Neuronal stem cell (in vitro differentiated cells): Measurements from ENCODE around the gene ARMC5.

ENCODE experiments used
- DNase-seq: peaks from one replicate; pipeline ENCODE4 v3.0.0-alpha.2; 2013; ENCODE audit warnings: low spot score
- H2AFZ ChIP-seq: one replicate; pipeline ENCODE4 v1.6.1; 2013; ENCODE audit warnings: mild to moderate bottlenecking, low read length, inconsistent platforms
- H2AK5ac ChIP-seq: 2 replicates; pipeline ENCODE4 v1.6.1; 2013; ENCODE audit warnings: low read depth, mild to moderate bottlenecking, inconsistent platforms, low read length, moderate library complexity, mixed read lengths
- H2BK120ac ChIP-seq: 2 replicates; pipeline ENCODE4 v1.6.1; 2013; ENCODE audit warnings: low read depth, mild to moderate bottlenecking, inconsistent platforms, low read length, moderate library complexity, mixed read lengths
- H2BK12ac ChIP-seq: one replicate; pipeline ENCODE4 v1.6.1; 2013; ENCODE audit warnings: low read length, inconsistent platforms
- H2BK15ac ChIP-seq: 2 replicates; pipeline ENCODE4 v1.6.1; 2013; ENCODE audit warnings: mild to moderate bottlenecking, low read length, inconsistent platforms, mixed read lengths
- H2BK5ac ChIP-seq: one replicate; pipeline ENCODE4 v1.6.1; 2013; ENCODE audit warnings: inconsistent platforms, mild to moderate bottlenecking, low read length, moderate library complexity
- H3K14ac ChIP-seq: one replicate; pipeline ENCODE4 v1.6.1; 2013; ENCODE audit warnings: low read length, inconsistent platforms
- H3K18ac ChIP-seq: 2 replicates; pipeline ENCODE4 v1.6.1; 2013; ENCODE audit warnings: low read length, inconsistent platforms
- H3K23ac ChIP-seq: 2 replicates; pipeline ENCODE4 v1.6.1; 2013; ENCODE audit warnings: low read depth, mild to moderate bottlenecking, mixed read lengths, low read length, inconsistent platforms; ENCODE audit not compliant: poor library complexity
- H3K27ac ChIP-seq: replicated peaks from 3 replicates; pipeline ENCODE4 v1.5.1; 2013; ENCODE audit warnings: low read length, inconsistent platforms
- H3K27me3 ChIP-seq, 3 experiments: 2 replicates each; pipeline ENCODE4 v1.6.1; 2013; ENCODE audit warnings: low read length in 3 of 3, mild to moderate bottlenecking in 2 of 3, inconsistent platforms in 1 of 3, low read depth in 1 of 3, mixed read lengths in 1 of 3, moderate library complexity in 1 of 3; ENCODE audit not compliant: control insufficient read depth in 3 of 3, insufficient read depth in 3 of 3
- H3K36me3 ChIP-seq, 2 donors: replicated peaks in 1 of 2; 2 replicates each; pipeline ENCODE4 v1.6.1; 2013; ENCODE audit warnings: low read length in 2 of 2; ENCODE audit not compliant: control insufficient read depth in 2 of 2, insufficient read depth in 2 of 2
- H3K4ac ChIP-seq: 2 replicates; pipeline ENCODE4 v1.6.1; 2013; ENCODE audit warnings: inconsistent platforms, mild to moderate bottlenecking, low read length, moderate library complexity
- H3K4me1 ChIP-seq, 2 donors: 1 replicate in 1 of 2; 2 replicates in 1 of 2; pipeline ENCODE4 v1.6.1; 2013; ENCODE audit warnings: low read length in 2 of 2, low read depth in 1 of 2; ENCODE audit not compliant: control insufficient read depth in 2 of 2, insufficient read depth in 1 of 2
- H3K4me2 ChIP-seq: one replicate; pipeline ENCODE4 v1.6.1; 2013; ENCODE audit warnings: mild to moderate bottlenecking, low read length, inconsistent platforms; ENCODE audit not compliant: insufficient read depth, poor library complexity, severe bottlenecking
- H3K4me3 ChIP-seq, 2 donors: 2 replicates each; pipeline ENCODE4 v1.5.1; 2013; ENCODE audit warnings: low read length in 2 of 2, mild to moderate bottlenecking in 2 of 2, inconsistent platforms in 1 of 2, moderate library complexity in 1 of 2
- H3K79me1 ChIP-seq: one replicate; pipeline ENCODE4 v1.6.1; 2013; ENCODE audit warnings: low read depth, mild to moderate bottlenecking, inconsistent platforms, low read length, moderate library complexity
- H3K9ac ChIP-seq: one replicate; pipeline ENCODE4 v1.6.1; 2013; ENCODE audit warnings: mild to moderate bottlenecking, low read depth, low read length, inconsistent platforms; ENCODE audit not compliant: poor library complexity
- H3K9me3 ChIP-seq, 2 donors: replicated peaks in 1 of 2; 2 replicates each; pipeline versions ENCODE3 to v1.6.1; 2013; ENCODE audit warnings: low read length in 2 of 2, mild to moderate bottlenecking in 2 of 2, inconsistent platforms in 1 of 2, low read depth in 1 of 2, mixed read lengths in 1 of 2, moderate library complexity in 1 of 2; ENCODE audit not compliant: control insufficient read depth in 2 of 2, insufficient read depth in 1 of 2
- H4K8ac ChIP-seq: one replicate; pipeline ENCODE4 v1.6.1; 2013; ENCODE audit warnings: low read depth, mild to moderate bottlenecking, inconsistent platforms, low read length, moderate library complexity
- H4K91ac ChIP-seq: one replicate; pipeline ENCODE4 v1.6.1; 2013; ENCODE audit warnings: low read length, low read depth, mild to moderate bottlenecking, inconsistent platforms; ENCODE audit not compliant: poor library complexity
- WGBS, 2 donors: extraction: QIAGEN DNeasy Blood & Tissue Kit; methylation state at CpG; one replicate each; pipeline ENCODE4 v1.1.7; 2013; ENCODE audit warnings: missing lambda C conversion rate in 2 of 2, mixed read lengths in 1 of 2; ENCODE audit not compliant: insufficient read length in 2 of 2, insufficient replicate concordance in 1 of 2; ENCODE audit errors: extremely low coverage in 2 of 2; 5-methylcytosine and 5-hydroxymethylcytosine counted together

ARMC5 gene

DNA sequence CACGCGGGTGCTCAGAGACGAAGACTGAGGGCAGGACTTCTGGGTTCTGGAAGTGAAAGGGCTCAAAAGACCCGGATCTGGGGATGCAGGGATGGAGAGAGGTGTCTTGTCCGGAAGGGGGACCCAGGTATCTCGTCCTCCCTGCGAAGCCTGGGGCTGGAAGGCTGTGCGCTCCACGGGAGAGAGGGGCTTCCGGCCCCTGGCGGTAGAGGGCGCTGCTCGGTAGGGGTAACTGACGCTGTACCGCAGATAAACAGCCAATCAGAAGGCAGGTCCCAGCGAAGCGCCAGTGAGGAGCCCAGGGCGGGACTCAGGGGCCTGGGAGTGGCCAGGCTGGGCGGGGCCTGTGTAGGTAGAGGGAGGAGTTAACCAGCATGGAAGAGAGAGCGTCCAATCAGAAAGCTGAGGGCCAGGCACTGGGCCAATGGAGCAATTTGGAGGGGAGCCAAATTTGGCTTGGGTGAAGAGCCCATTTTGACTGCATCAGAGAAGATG is 13.5 kb downstream of the ARMC5 start:
- no CpG with 5 or more reads among the region's 20 CpGs for WGBS, 2 donors
- peaks cover 0 to 67% (median 36%) of the 10 kb centered on the region in 3 experiments for H3K27me3 ChIP-seq
- no peak overlapping the region for H3K27ac ChIP-seq

DNA sequence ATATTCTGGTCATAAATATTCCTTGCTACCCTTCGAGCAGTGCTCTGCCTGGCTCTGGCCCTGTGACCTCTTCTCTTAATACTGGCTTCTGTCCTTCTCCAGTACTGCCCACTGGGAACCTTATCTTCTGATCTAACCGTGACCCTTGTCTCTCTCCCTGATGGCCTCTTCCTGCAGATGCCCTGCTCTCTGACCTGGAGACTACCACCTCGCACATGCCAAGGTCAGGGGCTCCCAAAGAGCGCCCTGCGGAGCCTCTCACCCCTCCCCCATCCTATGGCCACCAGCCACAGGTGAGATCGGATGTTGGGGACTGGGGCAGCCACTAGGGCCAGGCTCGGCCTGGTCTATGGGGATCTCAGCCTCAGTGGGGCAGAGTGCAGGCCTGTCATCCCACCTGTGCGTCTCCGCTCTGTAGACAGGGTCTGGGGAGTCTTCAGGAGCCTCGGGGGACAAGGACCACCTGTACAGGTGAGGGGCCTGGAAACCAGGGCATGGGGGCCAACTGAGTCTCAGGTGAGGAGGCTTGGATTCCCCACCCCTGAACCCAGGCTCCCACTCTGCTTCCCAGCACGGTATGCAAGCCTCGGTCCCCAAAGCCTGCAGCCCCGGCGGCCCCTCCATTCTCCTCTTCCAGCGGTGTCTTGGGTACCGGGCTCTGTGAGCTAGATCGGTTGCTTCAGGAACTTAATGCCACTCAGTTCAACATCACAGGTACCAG is 14.1 kb downstream of the ARMC5 start:
- peaks cover 5 to 8% of the 10 kb centered on the region in 2 donors for H3K4me1 ChIP-seq

More for the DNA sequence above, 13.5 kb downstream of the ARMC5 start:
- Histone ChIP-seq H2BK5ac (no peak overlapping the region), H3K14ac (no peak overlapping the region), H2BK12ac (no peak overlapping the region), H2BK120ac (no peak overlapping the region), H4K8ac (no peak overlapping the region), H4K91ac (no peak overlapping the region), H3K4ac (no peak overlapping the region), H3K4me2 (no peak overlapping the region), H3K4me1 (peaks cover 5 to 8% of the 10 kb centered on the region in 2 donors), H3K36me3 (peaks cover 0 to 31% of the 10 kb centered on the region in 2 donors), H3K79me1 (peaks cover 2% of the 10 kb centered on the region), H3K9me3 (peaks cover 0 to 5% of the 10 kb centered on the region in 2 donors), H2AFZ (peak overlapping the region; percentile 91), H2AK5ac (no peak overlapping the region), H3K18ac (peak overlapping the region; percentile 57), H3K23ac (peak overlapping the region; percentile 89), H2BK15ac (peak overlapping the region; percentile 58), H3K4me3 (peak overlapping the region; percentile 61 to 76), H3K9ac (no peak overlapping the region)
- no peak for DNase-seq

DNA sequence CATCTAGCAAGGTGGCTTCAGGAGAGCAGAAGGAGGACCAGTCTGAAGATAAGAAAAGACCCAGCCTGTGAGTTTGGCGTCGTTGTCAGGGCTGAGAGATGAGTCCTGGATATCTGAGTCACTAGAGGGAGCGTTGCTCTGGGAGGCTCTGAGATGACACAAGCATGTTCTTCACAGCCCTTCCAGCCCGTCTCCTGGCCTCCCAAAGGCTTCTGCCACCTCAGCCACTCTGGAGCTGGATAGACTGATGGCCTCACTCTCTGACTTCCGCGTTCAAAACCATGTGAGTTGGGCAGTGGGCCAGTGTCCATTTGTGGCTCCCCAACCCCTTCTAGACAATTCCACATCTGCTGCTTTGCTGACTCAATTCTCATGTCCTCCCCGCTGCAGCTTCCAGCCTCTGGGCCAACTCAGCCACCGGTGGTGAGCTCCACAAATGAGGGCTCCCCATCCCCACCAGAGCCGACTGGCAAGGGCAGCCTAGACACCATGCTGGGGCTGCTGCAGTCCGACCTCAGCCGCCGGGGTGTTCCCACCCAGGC is 14.9 kb downstream of the ARMC5 start:
- Histone ChIP-seq H3K79me1 (peaks cover 2% of the 10 kb centered on the region), H3K27me3 (peaks cover 0 to 79% (median 38%) of the 10 kb centered on the region in 3 experiments), H3K4me3 (no peak overlapping the region), H3K4me1 (peaks cover 5 to 8% of the 10 kb centered on the region in 2 donors), H3K4ac (no peak overlapping the region), H2BK5ac (no peak overlapping the region), H3K9ac (no peak overlapping the region), H3K27ac (no peak overlapping the region), H2AK5ac (no peak overlapping the region), H3K36me3 (peaks cover 0 to 36% of the 10 kb centered on the region in 2 donors), H2BK120ac (no peak overlapping the region), H4K8ac (no peak overlapping the region), H3K4me2 (no peak overlapping the region), H3K14ac (no peak overlapping the region), H3K23ac (peak overlapping the region; percentile 27), H2AFZ (no peak overlapping the region), H3K9me3 (peaks cover 0 to 5% of the 10 kb centered on the region in 2 donors), H2BK12ac (no peak overlapping the region), H4K91ac (no peak overlapping the region), H3K18ac (no peak overlapping the region), H2BK15ac (no peak overlapping the region)
- WGBS, 2 donors: no CpG with 5 or more reads among the region's 12 CpGs
- no peak for DNase-seq

More for the DNA sequence above, 14.1 kb downstream of the ARMC5 start:
- H4K91ac ChIP-seq: no peak overlapping the region
- H3K9ac ChIP-seq: no peak overlapping the region
- H3K36me3 ChIP-seq: peaks cover 0 to 36% of the 10 kb centered on the region in 2 donors
- H3K9me3 ChIP-seq: peaks cover 0 to 5% of the 10 kb centered on the region in 2 donors
- peak overlapping the region; percentile 27 for H3K23ac ChIP-seq
- H2BK5ac ChIP-seq: no peak overlapping the region
- no peak overlapping the region for H3K4me2 ChIP-seq
- DNase-seq: no peak
- no peak overlapping the region for H2BK15ac ChIP-seq
- no peak overlapping the region for H4K8ac ChIP-seq
- H2BK12ac ChIP-seq: no peak overlapping the region
- no peak overlapping the region for H3K4ac ChIP-seq
- H3K27ac ChIP-seq: no peak overlapping the region
- no peak overlapping the region for H2AFZ ChIP-seq
- no peak overlapping the region for H3K14ac ChIP-seq
- H2AK5ac ChIP-seq: peak overlapping the region; percentile 9
- H3K18ac ChIP-seq: no peak overlapping the region
- H2BK120ac ChIP-seq: no peak overlapping the region
- no peak overlapping the region for H3K4me3 ChIP-seq
- peaks cover 2% of the 10 kb centered on the region for H3K79me1 ChIP-seq
- WGBS, 2 donors: no CpG with 5 or more reads among the region's 17 CpGs
- H3K27me3 ChIP-seq: peaks cover 0 to 73% (median 38%) of the 10 kb centered on the region in 3 experiments
